Activated CD8-positive, alpha-beta memory T cell treated with anti-CD3 and anti-CD28 coated beads for 36 hours (primary cell): Measurements from ENCODE around the gene PDLIM4. TPM values are rescaled to one million over a fixed set of nuclear protein-coding genes. Genes with fewer than 3 reads are reported as not detected.

Source experiments
- CTCF ChIA-PET: fragments of 350-600 bp; sonication (Branson Sonifier 250); formaldehyde crosslinking; loops from one replicate; lab custom pipeline; 2021; ENCODE audit warnings: antibody characterized with exemption; lab: Charles Lee
- POLR2A ChIA-PET: fragments of 350-600 bp; sonication (Branson Sonifier 250); formaldehyde crosslinking; loops from one replicate; lab custom pipeline; 2021; ENCODE audit warnings: antibody characterized with exemption; lab: Charles Lee
- total RNA-seq, 2 experiments: library from RNA; stranded (reverse); gene quantifications; one replicate each; pipeline ENCODE4 v1.2.3, GENCODE V29; 2021

PDLIM4 gene
- total RNA-seq, 2 experiments from 2014 or later, result 1.1 to 1.4 TPM

GRCh38 chr5:132293066-132293991 lies 35.8 kb downstream of the PDLIM4 start:
- POLR2A ChIA-PET, result interaction anchor here (0.7 to 2.1 kb wide), 10 partner anchors 21 to 218 kb away, joined by 3 to 11 read pairs (median 4); partner anchors contain the start of genes IRF1 and SLC22A5

GRCh38 chr5:132293992-132294727 lies 36.7 kb downstream of the PDLIM4 start, which contains the start of gene SLC22A4:
SLC22A4 (plus strand) TSS chr5:132294394; CDS start chr5:132294617, 223 bp downstream.
- ChIA-PET POLR2A (interaction anchor here (0.5 to 2.1 kb wide), 11 partner anchors 31 to 757 kb away, joined by 3 to 11 read pairs (median 4); partner anchors contain the start of genes HSPA4, IRF1, P4HA2 and SLC22A5), CTCF (interaction anchor here (0.6 to 1.9 kb wide), 6 partner anchors 13 to 56 kb away, joined by 3 to 7 read pairs (median 4); no protein-coding TSS in a partner anchor)

More at GRCh38 chr5:132293066-132293991, 35.8 kb downstream of the PDLIM4 start:
- CTCF ChIA-PET, result interaction anchor here (0.6 to 1.9 kb wide), 6 partner anchors 12 to 205 kb away, joined by 3 to 7 read pairs (median 4); no protein-coding TSS in a partner anchor

- POLR2A ChIA-PET, result interaction anchor here (0.9 to 2.1 kb wide), 5 partner anchors 31 to 201 kb away, joined by 3 to 11 read pairs (median 4); partner anchors contain the start of genes IRF1 and P4HA2
Observed at GRCh38 chr5:132294728-132295504, 37.4 kb downstream of the PDLIM4 start.

GRCh38 chr5:132295505-132296411 lies 38.3 kb downstream of the PDLIM4 start:
- POLR2A ChIA-PET, result no interaction called here
- CTCF ChIA-PET, result interaction anchor here (0.6 to 1.4 kb wide), 2 partner anchors 13 to 66 kb away, joined by 3 to 6 read pairs; no protein-coding TSS in a partner anchor

More at GRCh38 chr5:132294728-132295504, 37.4 kb downstream of the PDLIM4 start:
- CTCF ChIA-PET, result interaction anchor here (1.4 to 1.9 kb wide), 2 partner anchors 14 to 23 kb away, joined by 3 to 7 read pairs; no protein-coding TSS in a partner anchor

- ChIA-PET POLR2A (no interaction called here), CTCF (interaction anchor here (0.6 kb wide), 1 partner anchor 67 kb away, joined by 6 read pairs; no protein-coding TSS in a partner anchor)
Observed at GRCh38 chr5:132296412-132297016, 39.0 kb downstream of the PDLIM4 start.

- CTCF ChIA-PET, result no interaction called here
- POLR2A ChIA-PET, result no interaction called here
Observed at GRCh38 chr5:132297211-132297940, 39.9 kb downstream of the PDLIM4 start.

GRCh38 chr5:132298298-132299212 lies 41.1 kb downstream of the PDLIM4 start:
- POLR2A ChIA-PET, result no interaction called here
- CTCF ChIA-PET, result no interaction called here

- ChIA-PET CTCF (no interaction called here), POLR2A (no interaction called here)
Observed at GRCh38 chr5:132299917-132300316, 42.4 kb downstream of the PDLIM4 start.

- ChIA-PET POLR2A (no interaction called here), CTCF (no interaction called here)
Observed at GRCh38 chr5:132300577-132301343, 43.3 kb downstream of the PDLIM4 start.

- POLR2A ChIA-PET, result no interaction called here
- CTCF ChIA-PET, result no interaction called here
Observed at GRCh38 chr5:132301344-132302271, 44.1 kb downstream of the PDLIM4 start.

- POLR2A ChIA-PET, result no interaction called here
- CTCF ChIA-PET, result interaction anchor here (1.2 kb wide), 1 partner anchor 237 kb away, joined by 3 read pairs; no protein-coding TSS in a partner anchor
Observed at GRCh38 chr5:132302413-132302812, 44.9 kb downstream of the PDLIM4 start.

GRCh38 chr5:132303589-132303988 lies 46.1 kb downstream of the PDLIM4 start:
- CTCF ChIA-PET, result interaction anchor here (1.2 to 1.6 kb wide), 2 partner anchors 66 to 238 kb away, joined by 3 to 6 read pairs; no protein-coding TSS in a partner anchor
- POLR2A ChIA-PET, result no interaction called here

- ChIA-PET CTCF (no interaction called here), POLR2A (no interaction called here)
Observed at GRCh38 chr5:132305420-132305819, 47.9 kb downstream of the PDLIM4 start.
